ENCODE results near the gene FANCG.
A peak's percentile ranks its signal among the peaks of the same experiment; 100 is the strongest.

The FANCG gene

GRCh38 chr9:35067056-35067455, 12.7 kb downstream of the FANCG start:
- no peaks in the 10 kb centered on the region for H3K9me3 Mint-ChIP-seq
- H3K27me3 Mint-ChIP-seq: no peaks in the 10 kb centered on the region
- peaks cover 84% of the 10 kb centered on the region for H3K36me3 Mint-ChIP-seq (ENCODE audit: insufficient read depth)
- peak overlapping the region in 1 of 2 donors; percentile 46 for H3K27ac Mint-ChIP-seq
- peak overlapping the region in 1 of 2 donors; percentile 31 for H3K4me3 Mint-ChIP-seq
- no peak for DNase-seq
- ATAC-seq (replicated peaks): no peak
- peaks cover 44 to 47% of the 10 kb centered on the region in 2 donors for H3K4me1 Mint-ChIP-seq (ENCODE audit: low read depth in 2 of 2)

DNA sequence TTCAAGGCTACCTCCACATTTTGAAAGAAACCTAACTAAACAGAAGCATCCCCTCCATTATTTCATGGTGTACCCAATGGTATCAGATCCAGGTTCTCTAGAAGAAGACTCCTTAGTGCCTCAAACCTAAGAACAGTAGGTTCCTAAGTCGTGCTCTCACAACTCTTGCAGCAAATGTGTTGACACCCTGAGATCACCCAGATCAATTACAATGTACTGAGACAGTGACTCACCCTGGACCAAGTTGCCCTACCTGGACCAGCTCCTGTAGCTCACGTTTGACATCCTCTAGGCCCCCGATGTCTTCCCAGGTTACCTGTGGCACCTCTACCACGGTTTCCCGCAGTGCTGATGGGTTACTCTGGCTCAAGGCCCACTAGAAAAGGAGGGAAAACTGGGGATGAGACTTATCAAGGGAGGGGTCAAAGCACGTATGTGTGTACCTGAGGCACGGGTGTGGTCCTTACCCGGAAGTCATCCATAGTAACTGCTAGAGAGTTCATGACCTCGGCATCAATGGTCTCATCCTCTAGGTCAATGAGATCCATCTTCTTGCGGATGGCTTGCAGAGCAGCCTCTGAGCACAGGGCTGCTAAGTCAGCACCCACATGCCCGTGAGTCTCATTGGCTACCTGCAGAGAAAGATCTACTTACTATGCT, 19.1 kb downstream of the FANCG start:
- DNase-seq (no peak), ATAC-seq (replicated peaks) (no peak)
- Mint-ChIP-seq H3K4me3 (no peak overlapping the region), H3K4me1 (ENCODE audit: low read depth in 2 of 2) (peaks cover 4 to 6% of the 10 kb centered on the region in 2 donors), H3K36me3 (ENCODE audit: insufficient read depth) (peaks cover 99% of the 10 kb centered on the region), H3K27ac (peak overlapping the region in 1 of 2 donors; percentile 85), H3K9me3 (no peaks in the 10 kb centered on the region), H3K27me3 (no peaks in the 10 kb centered on the region)

GRCh38 chr9:35059438-35059837, 20.3 kb downstream of the FANCG start:
- Mint-ChIP-seq H3K36me3 (ENCODE audit: insufficient read depth) (peaks cover 99% of the 10 kb centered on the region), H3K9me3 (no peaks in the 10 kb centered on the region), H3K27me3 (no peaks in the 10 kb centered on the region), H3K4me3 (peak overlapping the region in 1 of 2 donors; percentile 11), H3K4me1 (ENCODE audit: low read depth in 2 of 2) (peaks cover 4 to 6% of the 10 kb centered on the region in 2 donors), H3K27ac (peak overlapping the region in 1 of 2 donors; percentile 85)
- no peak for DNase-seq
- ATAC-seq (replicated peaks): no peak

DNA sequence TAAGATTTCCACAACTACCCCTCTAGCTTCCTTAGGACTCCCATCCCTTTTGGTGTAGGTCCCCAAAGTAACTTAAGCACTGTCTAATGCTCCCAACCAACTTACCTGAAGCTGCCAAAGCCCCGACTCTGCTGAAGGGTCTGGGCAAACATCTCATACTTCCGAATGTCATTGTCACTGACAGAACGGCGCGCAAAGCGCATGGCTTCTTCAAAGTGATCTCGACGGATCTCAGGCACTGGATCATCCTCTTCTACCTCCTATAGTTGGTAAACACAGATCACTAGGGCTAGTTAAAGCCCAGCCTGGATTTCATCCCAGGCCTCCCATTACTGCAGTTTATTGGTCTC, 22.5 kb downstream of the FANCG start:
- Mint-ChIP-seq H3K4me1 (ENCODE audit: low read depth in 2 of 2) (peaks cover under 1 to 4% of the 10 kb centered on the region in 2 donors), H3K36me3 (ENCODE audit: insufficient read depth) (peaks cover 99% of the 10 kb centered on the region), H3K4me3 (peak overlapping the region in 1 of 2 donors; percentile 59), H3K27me3 (no peaks in the 10 kb centered on the region), H3K9me3 (no peaks in the 10 kb centered on the region), H3K27ac (peak overlapping the region; percentile 66 to 79)
- DNase-seq (no peak), ATAC-seq (replicated peaks) (no peak)

GRCh38 chr9:35056571-35057270, 23.0 kb downstream of the FANCG start:
- peak overlapping the region; percentile 66 to 79 for H3K27ac Mint-ChIP-seq
- H3K36me3 Mint-ChIP-seq (ENCODE audit: insufficient read depth): peaks cover 99% of the 10 kb centered on the region
- DNase-seq: no peak
- H3K27me3 Mint-ChIP-seq: no peaks in the 10 kb centered on the region
- no peaks in the 10 kb centered on the region for H3K9me3 Mint-ChIP-seq
- ATAC-seq (replicated peaks): peak; percentile 25
- peaks cover 0 to 4% of the 10 kb centered on the region in 2 donors for H3K4me1 Mint-ChIP-seq (ENCODE audit: low read depth in 2 of 2)
- H3K4me3 Mint-ChIP-seq: peak overlapping the region in 1 of 2 donors; percentile 59

DNA sequence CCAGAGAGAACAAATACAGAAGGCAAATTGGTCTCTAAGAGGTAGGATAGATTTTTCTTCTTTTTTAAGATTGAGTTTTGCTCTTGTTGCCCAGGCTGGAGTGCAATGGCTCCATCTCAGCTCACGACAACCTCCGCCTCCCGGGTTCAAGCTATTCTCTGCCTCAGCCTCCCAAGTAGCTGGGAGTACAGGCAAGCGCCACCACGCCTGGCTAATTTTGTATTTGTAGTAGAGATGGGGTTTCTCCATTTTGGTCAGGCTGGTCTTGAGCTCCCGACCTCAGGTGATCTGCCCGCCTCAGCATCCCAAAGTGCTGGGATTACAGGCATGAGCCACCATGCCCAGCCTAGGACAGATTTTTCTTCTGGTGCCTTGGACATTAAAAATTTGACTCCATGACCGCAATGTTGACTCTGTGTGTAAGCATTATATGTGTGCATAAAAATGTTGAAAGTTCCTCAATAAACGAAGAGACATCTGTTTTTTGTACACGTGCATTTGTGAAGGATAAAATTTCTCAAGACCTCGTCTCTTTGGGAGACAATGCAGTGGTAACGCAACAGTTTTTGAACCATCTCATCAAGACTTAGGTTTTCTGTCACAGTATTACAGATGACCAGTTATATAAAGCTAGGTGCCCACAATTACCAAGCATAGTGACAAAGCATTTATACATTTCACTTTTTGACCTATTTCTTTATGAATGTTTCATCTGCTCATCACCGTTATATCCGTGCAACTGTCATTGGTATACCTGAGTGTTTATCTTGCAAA, 24.7 kb downstream of the FANCG start:
- Mint-ChIP-seq H3K27ac (peak overlapping the region in 1 of 2 donors; percentile 39), H3K36me3 (ENCODE audit: insufficient read depth) (peaks cover 99% of the 10 kb centered on the region), H3K4me1 (ENCODE audit: low read depth in 2 of 2) (peaks cover 6 to 7% of the 10 kb centered on the region in 2 donors), H3K4me3 (no peak overlapping the region), H3K9me3 (no peaks in the 10 kb centered on the region), H3K27me3 (no peaks in the 10 kb centered on the region)
- ATAC-seq (replicated peaks): no peak
- DNase-seq: no peak

GRCh38 chr9:35054185-35054835, 25.4 kb downstream of the FANCG start:
- no peaks in the 10 kb centered on the region for H3K27me3 Mint-ChIP-seq
- DNase-seq (no peak), ATAC-seq (replicated peaks) (no peak)
- no peak overlapping the region for H3K4me3 Mint-ChIP-seq
- H3K36me3 Mint-ChIP-seq (ENCODE audit: insufficient read depth): peaks cover 91% of the 10 kb centered on the region
- H3K9me3 Mint-ChIP-seq: no peaks in the 10 kb centered on the region
- H3K27ac Mint-ChIP-seq: peak overlapping the region in 1 of 2 donors; percentile 39
- peaks cover 6 to 7% of the 10 kb centered on the region in 2 donors for H3K4me1 Mint-ChIP-seq (ENCODE audit: low read depth in 2 of 2)

DNA sequence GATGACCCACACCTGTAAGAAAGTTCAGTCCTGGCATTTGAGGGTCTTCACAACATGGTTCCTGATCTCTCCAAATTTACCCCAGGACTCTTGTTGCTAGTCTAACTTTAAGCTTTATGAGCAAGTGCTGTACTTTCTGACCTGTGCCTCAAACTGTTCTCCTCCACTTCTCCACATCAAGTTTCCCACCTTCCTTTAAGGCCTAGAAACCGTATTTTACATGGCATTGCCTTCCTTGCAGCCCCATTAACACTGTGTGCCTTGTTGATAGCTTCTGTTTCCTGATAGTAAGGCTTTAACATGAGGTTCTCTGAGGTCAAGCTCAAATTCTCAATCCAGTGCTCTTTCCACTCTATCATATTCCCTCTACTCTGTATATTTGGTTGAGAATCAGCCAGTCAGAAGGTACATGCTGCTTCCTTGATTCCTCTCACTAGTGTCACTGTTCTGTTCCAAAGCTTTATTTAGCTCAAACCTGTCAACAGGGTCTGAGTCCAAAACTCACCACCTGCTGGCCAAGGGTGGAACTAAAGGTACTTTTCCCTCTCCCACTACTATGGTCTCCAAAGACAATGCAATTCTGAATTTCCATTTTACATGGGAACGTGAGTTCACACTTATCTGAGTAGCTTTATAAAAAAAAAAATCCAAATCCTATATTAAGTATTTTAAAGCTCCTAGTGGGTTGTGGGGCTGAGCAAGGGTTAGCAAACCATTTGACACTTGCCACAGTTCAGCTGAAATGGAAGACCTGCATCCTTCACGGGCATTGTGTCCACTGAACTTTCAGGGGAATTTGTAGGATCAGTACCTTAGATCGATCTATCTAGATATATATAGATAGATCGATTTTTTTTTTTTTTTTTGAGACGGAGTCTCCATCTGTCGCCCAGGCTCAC, 28.4 kb downstream of the FANCG start:
- DNase-seq: peak; percentile 29 to 49 (median 37)
- H3K4me3 Mint-ChIP-seq: no peak overlapping the region

DNA sequence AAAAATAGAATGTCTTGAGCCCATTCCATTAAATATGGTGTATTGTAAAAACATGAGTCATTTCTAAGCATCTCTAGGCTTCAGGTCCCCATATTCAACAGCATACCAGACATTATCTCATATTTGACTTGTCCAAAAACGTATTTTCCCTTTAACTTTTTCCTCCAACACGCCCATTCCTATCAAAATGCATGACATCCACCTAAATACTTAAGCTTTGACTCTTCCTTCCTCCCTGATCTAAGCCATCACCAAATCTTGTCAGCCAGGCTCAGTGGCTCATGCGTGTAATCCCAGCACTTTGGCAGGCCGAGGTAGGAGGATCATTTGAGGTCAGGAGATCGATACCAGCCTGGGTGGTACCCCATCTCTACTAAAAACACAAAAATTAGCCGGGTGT, 31.2 kb downstream of the FANCG start:
- H3K27me3 Mint-ChIP-seq: no peaks in the 10 kb centered on the region
- peaks cover 60% of the 10 kb centered on the region for H3K36me3 Mint-ChIP-seq (ENCODE audit: insufficient read depth)
- no peaks in the 10 kb centered on the region for H3K9me3 Mint-ChIP-seq
- H3K4me1 Mint-ChIP-seq (ENCODE audit: low read depth in 2 of 2): peaks cover 5 to 7% of the 10 kb centered on the region in 2 donors
- DNase-seq: no peak
- H3K4me3 Mint-ChIP-seq: no peak overlapping the region
- no peak for ATAC-seq (replicated peaks)
- no peak overlapping the region for H3K27ac Mint-ChIP-seq

More for the DNA sequence above, 28.4 kb downstream of the FANCG start:
- H3K9me3 Mint-ChIP-seq: no peaks in the 10 kb centered on the region
- no peak overlapping the region for H3K27ac Mint-ChIP-seq
- H3K36me3 Mint-ChIP-seq (ENCODE audit: insufficient read depth): peaks cover 73% of the 10 kb centered on the region
- H3K4me1 Mint-ChIP-seq (ENCODE audit: low read depth in 2 of 2): peaks cover 3 to 7% of the 10 kb centered on the region in 2 donors
- peak; percentile 81 for ATAC-seq (replicated peaks)
- H3K27me3 Mint-ChIP-seq: no peaks in the 10 kb centered on the region

- Mint-ChIP-seq H3K4me3 (no peak overlapping the region), H3K27me3 (no peaks in the 10 kb centered on the region), H3K9me3 (no peaks in the 10 kb centered on the region), H3K4me1 (ENCODE audit: low read depth in 2 of 2) (peaks cover 0 to 2% of the 10 kb centered on the region in 2 donors), H3K36me3 (ENCODE audit: insufficient read depth) (peaks cover 38% of the 10 kb centered on the region), H3K27ac (peak overlapping the region in 1 of 2 donors; percentile 6)
- no peak for ATAC-seq (replicated peaks)
- no peak for DNase-seq
Observed at GRCh38 chr9:35044071-35044470, 35.7 kb downstream of the FANCG start.

- H3K9me3 Mint-ChIP-seq: no peaks in the 10 kb centered on the region
- no peak for DNase-seq
- H3K4me1 Mint-ChIP-seq (ENCODE audit: low read depth in 2 of 2): peaks cover 0 to 2% of the 10 kb centered on the region in 2 donors
- peaks cover 34% of the 10 kb centered on the region for H3K36me3 Mint-ChIP-seq (ENCODE audit: insufficient read depth)
- H3K4me3 Mint-ChIP-seq: no peak overlapping the region
- no peak for ATAC-seq (replicated peaks)
- peak overlapping the region; percentile 6 to 27 for H3K27ac Mint-ChIP-seq
- no peaks in the 10 kb centered on the region for H3K27me3 Mint-ChIP-seq
Observed at GRCh38 chr9:35042891-35043545, 36.7 kb downstream of the FANCG start.

DNA sequence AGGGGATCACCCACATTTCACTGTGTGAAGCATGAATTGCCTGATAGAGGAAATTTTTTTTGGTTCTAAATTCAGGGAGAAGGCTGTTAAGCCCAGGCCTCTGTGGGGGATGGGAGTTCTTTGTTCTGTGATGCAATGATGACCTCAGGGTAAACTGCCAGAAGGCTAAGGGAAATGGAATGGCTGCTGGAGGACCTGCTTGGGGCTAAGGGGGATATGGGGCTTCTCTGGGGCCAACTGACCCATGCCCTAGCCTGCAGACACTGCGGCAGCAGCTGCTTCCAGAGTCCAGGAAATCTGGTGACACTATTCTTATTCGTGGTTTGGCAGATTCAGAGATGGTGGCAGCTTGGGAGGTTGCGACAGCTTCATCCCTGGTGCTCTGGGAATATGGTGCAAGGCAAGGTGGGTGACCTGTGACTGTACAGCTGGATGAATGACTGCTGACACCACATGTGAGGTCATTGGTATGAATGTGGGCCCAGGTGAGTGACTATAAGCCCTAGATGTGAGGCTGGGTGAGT, 37.6 kb downstream of the FANCG start:
- DNase-seq: no peak
- Mint-ChIP-seq H3K27me3 (no peaks in the 10 kb centered on the region), H3K27ac (no peak overlapping the region), H3K36me3 (ENCODE audit: insufficient read depth) (peaks cover 30% of the 10 kb centered on the region), H3K9me3 (no peaks in the 10 kb centered on the region), H3K4me3 (no peak overlapping the region), H3K4me1 (ENCODE audit: low read depth in 2 of 2) (peaks cover 0 to 2% of the 10 kb centered on the region in 2 donors)
- no peak for ATAC-seq (replicated peaks)
